BJ (cell line): Measurements from ENCODE around the gene APLF. TPM values are rescaled to one million over a fixed set of nuclear protein-coding genes. Genes with fewer than 3 reads are reported as not detected.

ENCODE experiments used
- CTCF ChIA-PET: fragments of 350-600 bp; formaldehyde crosslinking; extraction: SDS; loops from one replicate; lab custom pipeline; 2021; ENCODE audit warnings: antibody characterized with exemption, inconsistent platforms; lab: Yijun Ruan, JAX
- POLR2A ChIA-PET: fragments of 300-600 bp; sonication (Branson Sonifier 250); formaldehyde crosslinking; extraction: SDS; loops from one replicate; lab custom pipeline; 2021; ENCODE audit warnings: antibody characterized with exemption; lab: Charles Lee
- DNase-seq: peaks from one replicate; pipeline ENCODE4 v3.0.0-alpha.2; 2011; ENCODE audit warnings: low read depth
- H3K27me3 ChIP-seq: 2 replicates; pipeline ENCODE4 v1.6.0; 2011; ENCODE audit warnings: low read length; ENCODE audit not compliant: control insufficient read depth, insufficient read depth
- H3K36me3 ChIP-seq: 2 replicates; pipeline ENCODE4 v1.5.1; 2011; ENCODE audit warnings: low read length; ENCODE audit not compliant: control insufficient read depth, insufficient read depth
- H3K4me3 ChIP-seq: 2 replicates; pipeline ENCODE4 v1.5.1; 2011; ENCODE audit warnings: low read depth, mild to moderate bottlenecking, control low read depth, low read length
- polyA plus RNA-seq: library from polyadenylated mRNA; depleted of rRNA; stranded (reverse); fragments of >200 nt; gene quantifications from 2 replicates; pipeline ENCODE4 v1.2.3, GENCODE V29; 2011
- TF ChIP-seq, protein P1 (sequence below): IDR thresholded peaks from 2 replicates; pipeline ENCODE4 v1.5.1; 2011; ENCODE audit warnings: low read depth, mild to moderate bottlenecking, control low read depth, inconsistent platforms, low read length, moderate library complexity; ENCODE audit not compliant: insufficient read depth

Gene APLF
- polyA plus RNA-seq, 1 experiment: 1.2 TPM

DNA sequence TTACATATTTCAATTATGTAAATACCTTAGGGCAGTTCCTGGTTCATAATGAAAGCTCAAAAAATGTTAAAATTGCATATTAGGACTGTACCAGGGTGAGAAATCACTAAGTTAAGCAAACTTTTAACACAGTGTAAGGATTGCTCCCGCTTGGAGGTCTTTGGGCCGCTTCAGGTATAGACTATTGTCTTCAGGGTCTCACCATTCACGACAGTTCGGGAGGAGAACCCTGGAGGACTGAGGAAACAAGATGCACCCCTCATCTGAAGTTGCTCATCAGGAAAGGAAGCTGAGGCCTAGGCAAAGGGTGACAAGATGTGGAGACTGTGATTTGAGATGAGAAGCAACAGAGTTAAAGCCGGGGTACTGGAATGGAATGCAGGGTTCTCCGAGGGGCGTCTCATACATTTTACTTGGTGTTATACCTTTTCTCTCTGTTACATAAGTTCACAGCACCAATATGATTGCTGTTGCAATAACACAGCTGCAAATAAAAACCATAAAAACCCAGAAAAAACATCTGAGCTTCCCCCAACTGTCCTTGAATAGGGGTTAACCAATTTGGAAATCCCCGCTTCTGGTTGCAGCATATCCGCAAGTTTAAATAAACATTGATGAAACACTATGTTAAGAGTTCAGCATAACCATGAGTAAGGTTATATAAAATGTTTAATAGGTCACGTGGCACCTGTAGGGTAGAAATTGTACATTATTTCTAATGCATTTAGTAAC lies 40.4 kb upstream of the APLF start:
- ChIA-PET CTCF (interaction anchor here (0.8 to 1.3 kb wide), 2 partner anchors 15 to 66 kb away, joined by 3 to 4 read pairs; no protein-coding TSS in a partner anchor), POLR2A (no interaction called here)
- Histone ChIP-seq H3K36me3 (no peaks in the 10 kb centered on the region), H3K4me3 (no peak overlapping the region), H3K27me3 (no peaks in the 10 kb centered on the region; the same call in none of the 2 replicates)
- TF ChIP-seq, protein P1, sequence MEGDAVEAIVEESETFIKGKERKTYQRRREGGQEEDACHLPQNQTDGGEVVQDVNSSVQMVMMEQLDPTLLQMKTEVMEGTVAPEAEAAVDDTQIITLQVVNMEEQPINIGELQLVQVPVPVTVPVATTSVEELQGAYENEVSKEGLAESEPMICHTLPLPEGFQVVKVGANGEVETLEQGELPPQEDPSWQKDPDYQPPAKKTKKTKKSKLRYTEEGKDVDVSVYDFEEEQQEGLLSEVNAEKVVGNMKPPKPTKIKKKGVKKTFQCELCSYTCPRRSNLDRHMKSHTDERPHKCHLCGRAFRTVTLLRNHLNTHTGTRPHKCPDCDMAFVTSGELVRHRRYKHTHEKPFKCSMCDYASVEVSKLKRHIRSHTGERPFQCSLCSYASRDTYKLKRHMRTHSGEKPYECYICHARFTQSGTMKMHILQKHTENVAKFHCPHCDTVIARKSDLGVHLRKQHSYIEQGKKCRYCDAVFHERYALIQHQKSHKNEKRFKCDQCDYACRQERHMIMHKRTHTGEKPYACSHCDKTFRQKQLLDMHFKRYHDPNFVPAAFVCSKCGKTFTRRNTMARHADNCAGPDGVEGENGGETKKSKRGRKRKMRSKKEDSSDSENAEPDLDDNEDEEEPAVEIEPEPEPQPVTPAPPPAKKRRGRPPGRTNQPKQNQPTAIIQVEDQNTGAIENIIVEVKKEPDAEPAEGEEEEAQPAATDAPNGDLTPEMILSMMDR: no peak
- no peak for DNase-seq

GRCh38 chr2:68428126-68428525 lies 39.3 kb upstream of the APLF start:
- Histone ChIP-seq H3K4me3 (no peak overlapping the region), H3K27me3 (no peaks in the 10 kb centered on the region; the same call in none of the 2 replicates), H3K36me3 (no peaks in the 10 kb centered on the region)
- CTCF ChIA-PET: interaction anchor here (1.1 to 1.8 kb wide), 3 partner anchors 10 to 306 kb away, joined by 3 to 6 read pairs (median 5); no protein-coding TSS in a partner anchor
- POLR2A ChIA-PET: no interaction called here
- no peak for DNase-seq
- TF ChIP-seq, protein P1: no peak

- Histone ChIP-seq H3K4me3 (no peak overlapping the region), H3K27me3 (no peaks in the 10 kb centered on the region; the same call in 1 of the 2 replicates), H3K36me3 (no peaks in the 10 kb centered on the region)
- ChIA-PET CTCF (interaction anchor here (1.1 to 1.8 kb wide), 3 partner anchors 10 to 306 kb away, joined by 3 to 6 read pairs (median 5); no protein-coding TSS in a partner anchor), POLR2A (no interaction called here)
- TF ChIP-seq, protein P1: no peak
- DNase-seq: no peak
Measured at GRCh38 chr2:68428746-68429145, 38.6 kb upstream of the APLF start.

GRCh38 chr2:68429311-68429826 lies 38.0 kb upstream of the APLF start:
- DNase-seq: no peak
- no peak overlapping the region for H3K4me3 ChIP-seq
- CTCF ChIA-PET: interaction anchor here (0.5 to 1.8 kb wide), 4 partner anchors 11 to 307 kb away, joined by 3 to 6 read pairs (median 4); no protein-coding TSS in a partner anchor
- no peaks in the 10 kb centered on the region; the same call in 1 of the 2 replicates for H3K27me3 ChIP-seq
- no peaks in the 10 kb centered on the region for H3K36me3 ChIP-seq
- TF ChIP-seq, protein P1: no peak
- POLR2A ChIA-PET: no interaction called here

DNA sequence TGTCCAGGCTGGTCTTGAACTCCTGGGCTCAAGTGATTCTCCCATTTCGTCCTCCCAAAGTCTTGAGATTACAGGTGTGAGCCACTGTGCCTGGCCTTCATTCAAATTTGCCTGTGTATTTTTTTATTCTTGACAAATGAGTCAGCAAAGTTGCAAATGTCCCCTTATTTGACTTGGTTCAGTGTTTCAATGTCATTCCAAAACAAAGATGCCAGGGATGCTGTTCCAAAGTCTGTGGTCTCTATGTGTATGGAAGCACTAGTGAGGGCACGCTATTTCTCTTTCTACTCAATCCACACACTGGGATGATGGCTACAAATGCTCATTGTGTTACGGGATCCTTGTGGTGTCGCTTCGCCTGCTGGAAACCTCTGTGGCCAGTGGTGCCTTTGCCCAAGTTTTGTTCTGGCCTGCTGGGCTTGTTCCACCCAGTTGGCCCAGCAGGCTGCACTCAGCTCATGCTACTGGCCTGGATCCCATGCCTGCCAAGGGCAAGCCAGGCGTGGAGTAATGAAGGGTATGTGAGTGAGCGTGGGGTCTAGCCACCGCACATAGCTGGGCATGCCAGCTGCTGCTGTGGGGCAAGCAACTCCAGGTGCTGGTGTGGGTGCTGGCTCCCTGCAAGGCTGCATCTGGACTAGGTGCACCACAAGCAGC lies 35.9 kb upstream of the APLF start:
- ChIA-PET CTCF (interaction anchor here (1.5 kb wide), 1 partner anchor 12 kb away, joined by 4 read pairs; no protein-coding TSS in a partner anchor), POLR2A (no interaction called here)
- Histone ChIP-seq H3K36me3 (no peaks in the 10 kb centered on the region), H3K27me3 (peaks cover 2% of the 10 kb centered on the region), H3K4me3 (no peak overlapping the region)
- TF ChIP-seq, protein P1: no peak
- no peak for DNase-seq
